HepG2 (cell line): ENCODE measurements around the gene PIEZO2. TPM values are rescaled to one million over a fixed set of nuclear protein-coding genes. Genes with fewer than 3 reads are reported as not detected.

Experiments
- AHDC1 ChIP-seq: sonication (generic); formaldehyde crosslinking; IDR thresholded peaks from 2 replicates; pipeline ENCODE4 v1.5.1; 2020; ENCODE audit warnings: mild to moderate bottlenecking, missing genetic modification reagents, borderline replicate concordance
- CREB1 ChIP-seq, 2 experiments: fragments of 450-650 bp in 1 of 2; IDR thresholded peaks; 2 replicates each; pipeline ENCODE4 v1.6.1; 2016 to 2017; ENCODE audit warnings: control low read depth in 1 of 2, mild to moderate bottlenecking in 1 of 2, missing compliant biosample characterization in 1 of 2, missing genetic modification characterization in 1 of 2
- GABPB1 ChIP-seq: IDR thresholded peaks from 2 replicates; pipeline ENCODE4 v1.6.1; 2016; ENCODE audit warnings: mild to moderate bottlenecking, missing genetic modification reagents, moderate library complexity, missing compliant biosample characterization
- LCORL ChIP-seq, 2 experiments: fragments of 450-650 bp in 1 of 2; sonication (generic) in 1 of 2; formaldehyde crosslinking in 1 of 2; IDR thresholded peaks; 2 replicates each; pipeline versions ENCODE4 v1.5.0 to v1.6.1; 2017 to 2020; ENCODE audit warnings: antibody characterized with exemption in 1 of 2, missing genetic modification reagents in 1 of 2
- MTF2 ChIP-seq: sonication (generic); formaldehyde crosslinking; IDR thresholded peaks from 2 replicates; pipeline ENCODE4 v1.5.0; 2020; ENCODE audit warnings: missing genetic modification reagents, borderline replicate concordance
- NCOA2 ChIP-seq: sonication (generic); formaldehyde crosslinking; IDR thresholded peaks from 2 replicates; pipeline ENCODE4 v1.8.0; 2022; ENCODE audit warnings: inconsistent platforms
- PHF20 ChIP-seq: sonication (generic); formaldehyde crosslinking; IDR thresholded peaks from 2 replicates; pipeline ENCODE4 v1.5.0; 2020; ENCODE audit warnings: mild to moderate bottlenecking, missing genetic modification reagents
- RELA ChIP-seq: sonication (generic); formaldehyde crosslinking; IDR thresholded peaks from 2 replicates; pipeline ENCODE4 v1.4.0; 2020; ENCODE audit warnings: missing genetic modification reagents
- STAT6 ChIP-seq: sonication (generic); formaldehyde crosslinking; IDR thresholded peaks from 2 replicates; pipeline ENCODE4 v1.4.0; 2020; ENCODE audit warnings: missing genetic modification reagents, mild to moderate bottlenecking, borderline replicate concordance
- TP53 ChIP-seq: sonication (generic); formaldehyde crosslinking; conservative IDR thresholded peaks from 2 replicates; pipeline ENCODE4 v1.4.0; 2020; ENCODE audit warnings: missing genetic modification reagents
- ZNF543 ChIP-seq: sonication (generic); formaldehyde crosslinking; IDR thresholded peaks from 2 replicates; pipeline ENCODE4 v1.4.0; 2020; ENCODE audit warnings: mild to moderate bottlenecking, missing genetic modification reagents
- ZNF574 ChIP-seq: sonication (generic); formaldehyde crosslinking; IDR thresholded peaks from 2 replicates; pipeline ENCODE4 v1.4.0; 2020; ENCODE audit warnings: missing genetic modification reagents
- ZNF652 ChIP-seq: IDR thresholded peaks from 2 replicates; pipeline ENCODE4 v1.6.1; 2016; ENCODE audit warnings: low read depth, borderline replicate concordance
- ZNF777 ChIP-seq: sonication (generic); formaldehyde crosslinking; IDR thresholded peaks from 2 replicates; pipeline ENCODE4 v1.4.0; 2020; ENCODE audit warnings: missing genetic modification reagents
- ZNF792 ChIP-seq: IDR thresholded peaks from 2 replicates; pipeline ENCODE4 v1.6.1; 2016
- polyA plus RNA-seq, 8 experiments: library from polyadenylated mRNA; depleted of rRNA in 3 of 8; stranded (reverse) in 7 of 8; unstranded in 1 of 8; fragments of >200 nt; fragmentation: Illumina TruSeq in 4 of 8; extraction: Trizol in 4 of 8; gene quantifications; 2 replicates each; pipeline versions ENCODE4 v1.2.1 to v1.2.3, GENCODE V29; 2011 to 2016; ENCODE audit warnings: low read depth in 4 of 8, missing spikeins in 1 of 8, mixed read lengths in 1 of 8; ENCODE audit not compliant: insufficient read depth in 1 of 8
- total RNA-seq, 5 experiments: library from RNA; depleted of rRNA; stranded (reverse); fragments of >200 nt; fragmentation: Illumina TruSeq; extraction: Trizol; gene quantifications; 2 replicates each; pipeline ENCODE4 v1.2.3, GENCODE V29; 2016; ENCODE audit warnings: low read depth in 1 of 5
- TF ChIP-seq, protein P1 (sequence below): IDR thresholded peaks from 2 replicates; pipeline ENCODE4 v1.6.1; 2016; ENCODE audit warnings: missing compliant biosample characterization, missing genetic modification reagents, borderline replicate concordance

Gene PIEZO2
- total and polyA plus RNA-seq, 2 of the 13 experiments (the other 11 are each of a cell fraction or from before 2014, with no cell fraction given) = 15.2 to 27.2 TPM

- TF ChIP-seq, protein P1, sequence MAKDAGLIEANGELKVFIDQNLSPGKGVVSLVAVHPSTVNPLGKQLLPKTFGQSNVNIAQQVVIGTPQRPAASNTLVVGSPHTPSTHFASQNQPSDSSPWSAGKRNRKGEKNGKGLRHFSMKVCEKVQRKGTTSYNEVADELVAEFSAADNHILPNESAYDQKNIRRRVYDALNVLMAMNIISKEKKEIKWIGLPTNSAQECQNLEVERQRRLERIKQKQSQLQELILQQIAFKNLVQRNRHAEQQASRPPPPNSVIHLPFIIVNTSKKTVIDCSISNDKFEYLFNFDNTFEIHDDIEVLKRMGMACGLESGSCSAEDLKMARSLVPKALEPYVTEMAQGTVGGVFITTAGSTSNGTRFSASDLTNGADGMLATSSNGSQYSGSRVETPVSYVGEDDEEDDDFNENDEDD (CRISPR knock-in tag) = peak; percentile 92; the same call in 1 of the 2 replicates
- no peak for TF ChIP-seq LCORL (IDR thresholded peaks at IDR 0.05)
- no peak for TF ChIP-seq LCORL (CRISPR knock-in tag; IDR thresholded peaks at IDR 0.05)
- TF ChIP-seq ZNF792 = no peak
- peak; percentile 38; the same call in 1 of the 2 replicates for TF ChIP-seq NCOA2 (CRISPR knock-in tag)
- peak; percentile 84 for TF ChIP-seq ZNF777 (CRISPR knock-in tag)
- TF ChIP-seq PHF20 = no peak
- no peak for TF ChIP-seq AHDC1 (CRISPR knock-in tag)
- 0 out of 2 replicates have a peak, but pooled peaks have one; percentile 27 for TF ChIP-seq ZNF543 (CRISPR knock-in tag)
- no peak for TF ChIP-seq TP53
- peak; percentile 64; the same call in 1 of the 2 replicates for TF ChIP-seq GABPB1 (CRISPR knock-in tag)
- TF ChIP-seq CREB1 (IDR thresholded peaks at IDR 0.05) = no peak
- TF ChIP-seq CREB1 (CRISPR knock-in tag; IDR thresholded peaks at IDR 0.05) = no peak
- TF ChIP-seq ZNF652 = no peak
- no peak for TF ChIP-seq STAT6
- TF ChIP-seq MTF2 (CRISPR knock-in tag) = 0 out of 2 replicates have a peak, but pooled peaks have one; percentile 9
- peak; percentile 73 for TF ChIP-seq ZNF574 (CRISPR knock-in tag)
- no peak for TF ChIP-seq RELA (CRISPR knock-in tag)
Measured at GRCh38 chr18:11149441-11150270, at the start of gene PIEZO2 (continued).
